ENCODE results near the gene LRRC4C.

GRCh38 chr11:41400819-41401382 is 58.6 kb downstream of the LRRC4C start:
- TF ChIP-seq CTCF (IDR thresholded peaks at IDR 0.05) (no peak), EP300 (IDR thresholded peaks at IDR 0.05) (no peak), POLR2A (IDR thresholded peaks at IDR 0.05) (no peak)
